HG02610 (cell line): ENCODE measurements around the gene C19orf18.

ENCODE experiments used
- ATAC-seq: cut with Tn5 transposase; IDR thresholded peaks from one replicate; pipeline ENCODE4 v1.9.1; 2021; ENCODE audit warnings: mild to moderate bottlenecking, moderate library complexity; ENCODE audit not compliant: unreplicated experiment

The C19orf18 gene

GRCh38 chr19:57947419-57948134, 26.8 kb downstream of the C19orf18 start, which contains the start of gene ZNF256:
TSS of gene ZNF256 (minus strand) at chr19:57947706. CDS start at chr19:57947474, 232 bp downstream.
- ATAC-seq: peak; percentile 84

DNA sequence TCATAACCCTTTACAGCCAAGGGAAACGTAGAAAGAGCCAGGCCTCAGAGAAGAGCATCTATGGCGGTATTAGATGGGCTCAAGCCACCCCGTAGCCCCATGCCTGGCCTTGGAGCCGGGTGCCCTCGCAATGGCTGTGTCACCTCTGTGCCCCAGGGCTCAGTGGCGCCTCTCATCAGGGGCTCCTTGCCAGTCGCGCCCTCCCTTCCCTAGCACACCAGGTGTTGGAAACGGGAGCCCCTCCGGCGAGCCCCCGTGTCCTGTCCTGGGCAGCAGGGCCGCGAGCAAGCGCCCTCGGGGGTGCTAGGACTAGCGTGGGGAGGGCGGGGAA, 27.3 kb downstream of the C19orf18 start:
- no peak for ATAC-seq

DNA sequence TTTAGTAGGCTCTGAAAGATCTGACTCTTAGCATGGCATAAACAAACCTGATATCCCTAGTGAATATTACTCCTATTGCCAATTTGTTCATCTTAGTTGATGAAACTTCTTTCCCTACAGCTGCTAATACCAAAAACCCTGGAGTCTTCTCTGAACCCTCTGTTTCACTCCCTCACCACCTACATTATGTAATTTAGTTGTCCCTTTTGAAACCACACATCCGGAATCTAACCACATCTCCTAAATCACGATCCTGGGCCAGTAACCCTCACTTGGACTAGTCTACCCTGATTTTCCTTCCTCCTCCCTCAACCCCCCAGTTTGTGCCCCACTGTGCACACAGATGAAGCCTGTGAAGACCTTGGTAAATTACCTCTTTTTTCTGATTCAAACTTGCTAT, 28.0 kb downstream of the C19orf18 start:
- ATAC-seq: no peak

- no peak for ATAC-seq
These were observed 32.7 kb downstream of the C19orf18 start for GRCh38 chr19:57941593-57941992.

DNA sequence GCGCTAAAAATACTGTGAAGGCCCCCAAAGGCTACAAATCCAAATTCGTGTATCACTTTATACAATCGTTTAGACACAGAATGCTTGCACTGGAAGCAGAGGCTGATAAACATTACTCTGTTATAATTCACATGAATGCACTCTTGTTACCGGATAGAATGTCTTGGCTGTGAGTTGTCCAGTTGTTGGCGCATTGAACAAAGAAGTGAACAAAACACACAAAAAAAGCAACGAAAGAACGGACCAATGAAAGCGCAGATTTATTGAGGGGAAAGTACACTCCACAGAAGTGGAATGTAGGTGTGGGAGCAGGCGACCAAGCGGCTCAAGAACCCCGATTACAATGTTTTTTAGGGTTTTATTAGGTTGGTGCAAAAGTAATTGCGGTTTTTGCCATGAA, 38.6 kb downstream of the C19orf18 start:
- no peak for ATAC-seq

DNA sequence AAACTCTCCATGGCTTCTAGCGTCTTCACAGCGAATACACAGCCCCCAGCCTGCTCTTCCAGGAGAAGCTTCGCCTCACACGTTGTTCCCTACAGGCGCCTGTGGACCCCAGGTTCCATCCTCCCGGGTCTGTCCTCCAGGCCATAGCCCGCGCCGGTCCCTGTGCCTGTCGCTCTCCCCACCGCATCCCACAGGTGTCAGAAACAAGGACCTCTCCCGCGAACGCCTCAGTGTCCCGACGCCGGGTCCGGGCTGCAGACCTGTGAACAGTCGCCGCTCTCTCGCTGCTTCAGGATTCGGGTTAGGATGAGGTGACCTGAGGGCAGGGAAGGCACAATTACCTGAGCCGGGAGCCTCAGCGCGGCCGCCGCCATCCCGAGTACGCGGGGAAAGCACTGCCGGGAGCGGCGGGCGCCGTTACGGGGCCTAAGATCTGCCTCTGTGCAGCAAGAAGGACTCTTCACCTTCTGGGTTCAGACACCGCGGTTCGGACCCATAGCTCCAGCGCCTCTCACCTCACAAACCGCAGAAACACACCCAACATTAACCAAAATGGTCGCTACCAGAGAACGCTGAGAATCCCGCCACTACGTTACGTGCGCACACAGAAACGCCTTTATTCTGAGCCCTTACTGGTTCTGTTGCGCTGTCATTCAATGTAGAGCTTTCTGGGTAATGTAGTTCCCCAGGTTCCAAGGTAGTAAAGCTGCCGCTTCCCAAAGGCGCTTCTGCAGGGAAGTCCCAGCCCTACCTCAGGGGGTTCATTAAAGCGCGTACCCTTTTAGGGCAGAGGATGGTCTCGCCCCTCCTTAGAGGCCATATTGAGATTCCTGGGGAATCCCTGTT, 39.3 kb downstream of the C19orf18 start, which contains the start of gene ZNF418:
TSS of gene ZNF418 (minus strand) at position 583 of the 846 bp plus-strand sequence. CDS start 1,580 bp downstream, outside the sequence.
- ATAC-seq: no peak

- ATAC-seq: no peak
These were observed 46.7 kb downstream of the C19orf18 start for GRCh38 chr19:57927587-57927986.

DNA sequence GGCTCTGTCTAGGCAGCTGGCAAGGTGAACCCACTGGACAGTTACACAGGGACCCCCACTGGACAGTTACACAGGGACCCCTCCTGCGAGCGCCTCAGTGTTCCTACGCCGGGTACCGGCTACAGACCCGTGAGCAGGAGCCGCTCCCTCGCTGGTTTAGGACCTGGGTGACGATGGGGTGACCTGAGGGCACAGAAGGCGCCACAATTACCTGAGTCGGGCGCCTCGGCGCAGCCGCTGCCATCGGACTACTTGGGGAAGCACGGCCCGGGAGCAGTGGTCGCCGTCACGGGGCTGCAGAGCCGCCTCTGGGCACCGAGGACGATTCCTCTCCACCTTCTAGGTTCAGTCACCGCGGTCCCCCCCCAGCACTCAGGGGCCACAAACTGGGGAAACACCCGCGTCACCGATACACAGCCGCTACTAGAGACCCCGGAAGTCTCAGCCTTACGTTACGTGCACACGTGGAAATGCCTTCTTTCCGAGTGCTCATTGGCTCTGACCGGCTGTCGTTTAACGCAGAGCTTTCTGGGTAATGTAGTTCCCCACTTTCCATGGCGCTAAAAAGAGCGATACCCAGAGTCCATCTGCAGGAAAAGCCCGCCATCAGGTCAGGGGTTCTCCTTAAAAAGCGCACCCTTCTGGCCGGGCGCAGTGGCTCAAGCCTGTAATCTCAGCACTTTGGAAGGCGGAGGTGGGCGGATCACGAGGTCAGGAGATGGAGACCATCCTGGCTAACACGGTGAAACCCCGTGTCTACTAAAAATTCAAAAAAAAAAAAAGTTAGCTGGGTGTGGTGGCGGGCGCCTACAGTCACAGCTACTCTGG, 58.0 kb downstream of the C19orf18 start, which contains the start of gene ZNF417:
TSS of gene ZNF417 (minus strand) at position 425 of the 828 bp plus-strand sequence. CDS start at position 244, 181 bp downstream.
- peak; percentile 94 for ATAC-seq

- ATAC-seq: no peak
These were observed 59.8 kb downstream of the C19orf18 start for GRCh38 chr19:57914531-57914930.
